T1000 (cell line): Measurements from ENCODE around the gene TNNI3.

ENCODE experiments used
- DNase-seq: peaks from one replicate; lab custom pipeline; 2025; ENCODE audit warnings: mixed read lengths; lab: John Stamatoyannopoulos, UW

The TNNI3 gene

DNA sequence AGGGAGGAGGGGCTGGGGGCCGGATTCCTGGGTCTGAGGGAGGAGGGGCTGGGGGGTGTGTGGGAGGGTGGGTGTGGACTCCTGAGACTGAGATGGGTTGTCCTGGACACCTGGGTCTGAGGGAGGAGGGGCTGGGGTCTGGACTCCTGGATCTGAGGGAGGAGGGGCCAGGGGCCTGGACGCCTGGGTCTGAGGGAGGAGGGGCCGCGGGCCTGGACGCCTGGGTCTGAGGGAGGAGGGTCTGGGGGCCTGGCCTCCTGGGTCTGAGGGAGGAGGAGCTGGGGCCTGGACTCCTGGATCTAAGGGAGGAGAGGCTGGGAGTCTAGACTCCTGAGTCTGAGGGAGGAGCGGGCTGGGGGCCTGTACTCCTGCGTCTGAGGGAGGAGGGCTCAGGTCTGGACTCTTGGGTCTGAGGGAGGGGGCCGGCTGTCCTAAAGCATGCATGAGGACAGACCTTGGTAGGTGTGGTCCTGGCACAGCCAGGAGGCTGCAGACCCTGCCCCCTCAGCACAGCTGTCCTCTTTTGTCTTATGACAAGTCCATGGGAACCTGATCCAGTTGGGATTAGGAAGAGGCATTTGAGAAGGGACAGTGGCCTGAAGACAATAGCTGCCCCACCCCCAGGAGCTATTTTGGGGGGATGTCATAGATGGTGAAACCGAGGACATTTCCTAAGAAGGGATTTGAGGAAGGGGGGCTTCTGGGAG, 9.8 kb downstream of the TNNI3 start:
- no peak for DNase-seq

- DNase-seq = no peak
These were observed 10.7 kb downstream of the TNNI3 start for GRCh38 chr19:55146705-55147273.

- no peak for DNase-seq
These were observed 11.3 kb downstream of the TNNI3 start for GRCh38 chr19:55146078-55146704.

GRCh38 chr19:55145232-55145631, 12.3 kb downstream of the TNNI3 start:
- DNase-seq = no peak

- no peak for DNase-seq
These were observed 15.8 kb downstream of the TNNI3 start for GRCh38 chr19:55141696-55142095.

GRCh38 chr19:55137915-55138314, 19.6 kb downstream of the TNNI3 start:
- DNase-seq = no peak

GRCh38 chr19:55136399-55137102, 21.0 kb downstream of the TNNI3 start:
- DNase-seq = no peak

DNA sequence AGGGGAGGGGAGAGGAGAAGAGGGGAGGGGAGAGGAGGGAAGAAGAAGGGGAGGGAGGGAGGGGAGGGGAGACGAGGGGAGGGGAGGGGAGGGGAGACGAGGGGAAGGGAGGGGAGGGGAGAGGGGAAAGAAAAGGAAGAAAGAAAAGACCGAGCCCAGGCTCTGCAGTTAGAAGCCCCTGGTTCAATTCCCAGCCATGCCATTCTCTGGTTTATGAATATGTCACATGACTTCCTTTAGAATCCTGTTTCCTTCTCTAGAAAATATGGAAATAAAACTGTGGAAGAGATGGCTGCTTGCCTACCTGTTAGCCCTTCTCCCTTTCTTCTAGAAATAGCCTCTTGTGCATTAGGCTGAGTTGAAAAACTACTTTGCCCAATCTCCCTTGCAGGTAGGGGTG, 22.8 kb downstream of the TNNI3 start:
- DNase-seq = no peak

- DNase-seq = no peak
These were observed 23.7 kb downstream of the TNNI3 start for GRCh38 chr19:55133639-55134444.

- DNase-seq = no peak
These were observed 24.9 kb downstream of the TNNI3 start for GRCh38 chr19:55132453-55133129.

GRCh38 chr19:55131421-55131820, 26.1 kb downstream of the TNNI3 start:
- DNase-seq = no peak

- DNase-seq = no peak
These were observed 38.5 kb downstream of the TNNI3 start for GRCh38 chr19:55119053-55119452.

DNA sequence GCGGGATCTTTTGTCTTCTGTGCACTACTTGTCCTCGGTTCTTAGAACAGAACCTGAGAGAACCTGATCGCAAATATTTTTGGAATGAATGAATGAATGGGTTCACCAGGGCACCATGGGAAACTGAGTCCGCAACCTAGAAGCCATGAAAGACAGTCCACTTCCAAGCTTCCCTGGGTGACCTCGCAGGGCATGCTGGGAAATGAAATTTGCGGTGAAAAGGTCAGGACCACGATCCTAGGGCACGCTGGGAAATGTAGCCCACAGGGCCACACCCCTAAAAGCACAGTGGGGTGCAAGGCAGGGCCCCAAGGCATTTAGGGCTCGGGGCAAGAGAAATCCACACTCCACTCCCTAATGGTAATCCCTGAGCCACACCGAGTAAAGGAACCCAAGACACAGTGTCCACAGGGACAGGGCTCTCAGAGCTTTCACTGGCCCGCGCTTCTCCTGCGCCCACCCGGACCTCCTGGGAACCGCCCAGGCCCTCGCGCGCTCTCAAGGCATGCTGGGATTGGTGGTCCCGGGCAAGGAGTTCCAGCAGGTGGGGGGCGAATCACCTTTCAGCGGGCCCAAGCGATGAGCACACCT, 39.0 kb downstream of the TNNI3 start:
- DNase-seq = no peak

DNA sequence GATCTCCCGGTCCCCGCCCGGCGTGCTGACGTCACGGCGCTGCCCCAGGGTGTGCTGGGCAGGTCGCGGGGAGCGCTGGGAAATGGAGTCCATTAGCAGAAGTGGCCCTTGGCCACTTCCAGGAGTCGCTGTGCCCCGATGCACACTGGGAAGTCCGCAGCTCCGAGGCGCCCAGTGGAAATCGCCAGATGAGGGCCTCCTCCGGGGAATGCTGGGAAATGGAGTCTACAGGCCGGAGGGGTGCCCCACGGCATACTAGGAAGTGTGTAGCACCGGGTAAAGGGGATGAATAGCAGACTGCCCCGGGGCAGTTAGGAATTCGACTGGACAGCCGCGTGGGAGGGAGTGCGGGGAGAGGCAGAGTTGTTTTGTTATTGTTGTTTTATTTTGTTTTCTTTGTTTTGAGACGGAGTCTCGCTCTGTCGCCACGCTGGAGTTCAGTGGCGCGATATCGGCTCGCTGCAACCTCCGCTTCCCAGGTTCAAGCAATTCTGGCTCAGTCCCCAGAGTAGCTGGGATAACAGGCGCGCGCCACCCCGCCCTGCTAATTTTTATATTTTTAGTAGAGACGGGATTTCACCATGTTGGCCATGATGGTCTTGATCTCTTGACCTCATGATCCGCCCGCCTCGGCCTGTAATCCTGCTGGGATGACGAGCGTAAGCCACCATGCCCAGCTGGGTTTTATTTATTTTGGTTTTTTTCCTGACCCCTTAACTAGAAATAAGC, 39.7 kb downstream of the TNNI3 start:
- peak; percentile 92 for DNase-seq

- DNase-seq = no peak
These were observed 40.5 kb downstream of the TNNI3 start, which contains the start of gene PPP1R12C for GRCh38 chr19:55116859-55117662. Gene PPP1R12C (minus strand): TSS chr19:55117637. CDS start chr19:55117543, 94 bp downstream.

DNA sequence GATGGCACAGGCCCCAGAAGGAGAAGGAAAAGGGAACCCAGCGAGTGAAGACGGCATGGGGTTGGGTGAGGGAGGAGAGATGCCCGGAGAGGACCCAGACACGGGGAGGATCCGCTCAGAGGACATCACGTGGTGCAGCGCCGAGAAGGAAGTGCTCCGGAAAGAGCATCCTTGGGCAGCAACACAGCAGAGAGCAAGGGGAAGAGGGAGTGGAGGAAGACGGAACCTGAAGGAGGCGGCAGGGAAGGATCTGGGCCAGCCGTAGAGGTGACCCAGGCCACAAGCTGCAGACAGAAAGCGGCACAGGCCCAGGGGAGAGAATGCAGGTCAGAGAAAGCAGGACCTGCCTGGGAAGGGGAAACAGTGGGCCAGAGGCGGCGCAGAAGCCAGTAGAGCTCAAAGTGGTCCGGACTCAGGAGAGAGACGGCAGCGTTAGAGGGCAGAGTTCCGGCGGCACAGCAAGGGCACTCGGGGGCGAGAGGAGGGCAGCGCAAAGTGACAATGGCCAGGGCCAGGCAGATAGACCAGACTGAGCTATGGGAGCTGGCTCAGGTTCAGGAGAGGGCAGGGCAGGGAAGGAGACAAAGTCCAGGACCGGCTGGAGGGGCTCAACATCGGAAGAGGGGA, 41.2 kb downstream of the TNNI3 start:
- peak; percentile 14 for DNase-seq

DNA sequence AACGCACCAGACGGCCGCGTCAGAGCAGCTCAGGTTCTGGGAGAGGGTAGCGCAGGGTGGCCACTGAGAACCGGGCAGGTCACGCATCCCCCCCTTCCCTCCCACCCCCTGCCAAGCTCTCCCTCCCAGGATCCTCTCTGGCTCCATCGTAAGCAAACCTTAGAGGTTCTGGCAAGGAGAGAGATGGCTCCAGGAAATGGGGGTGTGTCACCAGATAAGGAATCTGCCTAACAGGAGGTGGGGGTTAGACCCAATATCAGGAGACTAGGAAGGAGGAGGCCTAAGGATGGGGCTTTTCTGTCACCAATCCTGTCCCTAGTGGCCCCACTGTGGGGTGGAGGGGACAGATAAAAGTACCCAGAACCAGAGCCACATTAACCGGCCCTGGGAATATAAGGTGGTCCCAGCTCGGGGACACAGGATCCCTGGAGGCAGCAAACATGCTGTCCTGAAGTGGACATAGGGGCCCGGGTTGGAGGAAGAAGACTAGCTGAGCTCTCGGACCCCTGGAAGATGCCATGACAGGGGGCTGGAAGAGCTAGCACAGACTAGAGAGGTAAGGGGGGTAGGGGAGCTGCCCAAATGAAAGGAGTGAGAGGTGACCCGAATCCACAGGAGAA, 42.0 kb downstream of the TNNI3 start:
- DNase-seq = no peak

- DNase-seq = no peak
These were observed 42.9 kb downstream of the TNNI3 start for GRCh38 chr19:55114566-55115145.
